Small intestine (tissue), 7 donors: ENCODE results near the gene CCDC18. TPM values are rescaled to one million over a fixed set of nuclear protein-coding genes. Genes with fewer than 3 reads are reported as not detected.
A peak's percentile ranks its signal among the peaks of the same experiment; 100 is the strongest.

Source experiments
- DNase-seq, 2 donors: peaks; one replicate each; pipeline versions ENCODE4 v3.0.0 to v3.0.0-alpha.2; 2013
- FAIRE-seq: peaks from 2 replicates; lab custom pipeline; 2012; peaks lifted over from hg19 to GRCh38; lab: Jason Lieb, UNC
- H3K27ac ChIP-seq, 3 donors: one replicate each; pipeline ENCODE4 v1.5.1; 2013; ENCODE audit warnings: low read length in 2 of 3, mild to moderate bottlenecking in 2 of 3, control low read depth in 1 of 3, inconsistent platforms in 1 of 3, low read depth in 1 of 3, moderate library complexity in 1 of 3
- H3K27me3 ChIP-seq, 3 donors: one replicate each; pipeline ENCODE4 v1.6.1; 2013; ENCODE audit warnings: low read length in 3 of 3, inconsistent platforms in 1 of 3; ENCODE audit not compliant: control insufficient read depth in 3 of 3, insufficient read depth in 3 of 3
- H3K36me3 ChIP-seq, 3 donors: one replicate each; pipeline ENCODE4 v1.6.1; 2013; ENCODE audit warnings: low read length in 3 of 3, inconsistent platforms in 1 of 3, low read depth in 1 of 3, mild to moderate bottlenecking in 1 of 3, moderate library complexity in 1 of 3; ENCODE audit not compliant: control insufficient read depth in 3 of 3, insufficient read depth in 2 of 3
- H3K4me1 ChIP-seq, 3 donors: one replicate each; pipeline ENCODE4 v1.6.1; 2013; ENCODE audit warnings: low read length in 2 of 3, inconsistent platforms in 1 of 3, low read depth in 1 of 3, mild to moderate bottlenecking in 1 of 3, moderate library complexity in 1 of 3; ENCODE audit not compliant: control insufficient read depth in 3 of 3, insufficient read depth in 2 of 3
- H3K4me3 ChIP-seq, 3 donors: one replicate each; pipeline ENCODE4 v1.5.1; 2013; ENCODE audit warnings: low read length in 3 of 3, control low read depth in 1 of 3, inconsistent platforms in 1 of 3, low read depth in 1 of 3, mild to moderate bottlenecking in 1 of 3, moderate library complexity in 1 of 3
- H3K9me3 ChIP-seq, 2 donors: one replicate each; pipeline ENCODE4 v1.6.1; 2013; ENCODE audit warnings: low read depth in 1 of 2, low read length in 1 of 2; ENCODE audit not compliant: control insufficient read depth in 2 of 2, insufficient read depth in 1 of 2
- WGBS, 3 donors: extraction: QIAGEN DNeasy Blood & Tissue Kit; methylation state at CpG; one replicate each; pipeline ENCODE4 v1.1.7; 2013; 5-methylcytosine and 5-hydroxymethylcytosine counted together
- polyA plus RNA-seq, 4 donors: library from polyadenylated mRNA; stranded (reverse) in 3 of 4; unstranded in 1 of 4; fragments of 200-250 nt in 3 of 4; fragments of 120-200 nt in 1 of 4; gene quantifications; one replicate each; pipeline versions ENCODE4 v1.2.1 to v1.2.3, GENCODE V29; 2013
- donor health status: healthy with polysubstance abuse.
- donor health status: control.
- donor health status: control.
- donor health status: Bipolar disorder and iron deficiency.
- donor health status: healthy.

Gene CCDC18
- polyA plus RNA-seq, 4 donors: 1.4 to 6.4 (median 4.3) TPM

DNA sequence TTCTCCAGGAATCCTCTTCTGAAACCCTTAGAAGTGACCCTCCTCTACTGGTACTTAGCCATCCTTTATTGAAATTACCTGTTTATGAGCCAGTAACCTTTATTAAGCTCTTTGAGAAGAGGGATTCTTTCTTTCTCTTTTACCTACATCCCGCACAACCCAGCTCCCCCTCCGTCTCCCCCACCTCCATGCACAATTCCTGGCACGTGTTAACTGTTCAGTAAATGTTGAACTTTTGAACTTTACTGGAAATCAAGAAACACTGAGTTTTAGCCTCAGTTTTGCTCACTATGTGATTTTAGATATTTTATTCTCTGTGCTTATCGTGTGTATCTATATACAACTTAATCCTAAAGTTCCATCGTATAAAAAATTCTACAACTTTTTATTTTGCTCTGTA is 2.1 kb upstream of the CCDC18 start:
- H3K27ac ChIP-seq: no peak overlapping the region
- no peaks in the 10 kb centered on the region for H3K9me3 ChIP-seq
- peaks cover 0 to 7% (median 0%) of the 10 kb centered on the region in 3 donors for H3K36me3 ChIP-seq
- FAIRE-seq: no peak
- no peaks in the 10 kb centered on the region for H3K27me3 ChIP-seq
- peak; percentile 13 to 35 for DNase-seq
- WGBS, 3 donors: 8 to 26% (median 14%) methylated on average over 5 of the region's 5 CpGs
- peak overlapping the region in 2 of 3 donors; percentile 18 to 68 for H3K4me3 ChIP-seq
- H3K4me1 ChIP-seq: peaks cover 0 to 6% (median 4%) of the 10 kb centered on the region in 3 donors

DNA sequence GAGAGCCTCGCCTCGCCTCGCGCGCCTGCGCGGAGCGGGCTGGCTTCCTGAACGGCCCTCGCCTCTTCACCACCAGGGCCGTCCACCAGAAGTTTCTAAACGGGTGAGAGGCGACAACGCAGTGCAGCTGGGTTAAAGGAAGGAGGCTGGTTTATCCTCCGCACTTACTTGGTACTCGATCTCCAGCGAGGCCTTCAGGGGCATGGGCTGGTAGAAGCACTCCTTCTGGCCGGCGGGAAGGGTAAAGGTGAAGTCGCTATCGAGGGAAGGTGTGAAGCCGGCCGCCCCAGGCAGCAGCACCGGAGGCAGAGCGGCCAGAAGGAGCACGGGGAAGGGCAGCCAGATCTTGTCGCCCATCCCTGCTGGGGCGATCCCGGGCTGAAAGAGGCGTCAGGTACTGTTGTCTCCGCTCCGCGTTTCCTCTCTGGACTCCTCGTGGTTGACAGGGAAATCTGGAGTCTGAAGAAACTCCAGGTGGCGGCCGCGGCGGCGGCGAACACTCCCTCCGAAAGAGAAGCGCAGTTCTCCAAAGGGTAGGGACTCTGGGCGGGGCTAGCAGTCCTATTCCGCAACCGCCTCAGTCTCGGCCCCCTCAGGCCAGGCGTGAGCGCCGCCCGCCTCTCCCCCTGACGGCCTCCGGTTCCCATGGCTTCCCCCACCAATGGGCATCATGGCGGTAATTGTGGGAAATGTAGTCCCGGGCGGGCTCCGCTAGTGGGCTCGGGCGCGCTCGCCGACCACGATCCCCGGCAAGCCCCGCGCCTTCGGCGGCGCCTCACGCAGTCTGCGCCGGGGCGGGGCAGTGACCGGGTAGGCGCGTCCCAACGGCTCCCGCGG is 420 bp upstream of the CCDC18 start, which contains the start of gene TMED5:
Gene TMED5, minus strand, starts transcription at position 528 of the 837 bp plus-strand sequence. Its CDS starts 171 bp downstream, at position 357.
- 0% methylated on average over 75 to 78 of the region's 78 CpGs for WGBS, 3 donors
- no peaks in the 10 kb centered on the region for H3K9me3 ChIP-seq
- FAIRE-seq (no peak), DNase-seq (peak; percentile 99)
- no peaks in the 10 kb centered on the region for H3K27me3 ChIP-seq
- peaks cover 0 to 6% (median 4%) of the 10 kb centered on the region in 3 donors for H3K4me1 ChIP-seq
- H3K4me3 ChIP-seq: peak within 1 kb of the TSS; percentile 48 to 86 (median 68)
- H3K36me3 ChIP-seq: peaks cover 0 to 7% (median 0%) of the 10 kb centered on the region in 3 donors
- peak within 1 kb of the TSS; percentile 95 to 97 (median 97) for H3K27ac ChIP-seq

- peak; percentile 71 for FAIRE-seq
- Histone ChIP-seq H3K36me3 (peaks cover 0 to 2% (median 0%) of the 10 kb centered on the region in 3 donors), H3K4me1 (no peaks in the 10 kb centered on the region), H3K27me3 (no peaks in the 10 kb centered on the region), H3K4me3 (no peak overlapping the region), H3K9me3 (no peaks in the 10 kb centered on the region), H3K27ac (no peak overlapping the region)
- DNase-seq: no peak
- 65 to 92% (median 78%) methylated on average over 1 of the region's 1 CpG for WGBS, 3 donors
Observed at GRCh38 chr1:93186667-93187066, 6.1 kb downstream of the CCDC18 start.

DNA sequence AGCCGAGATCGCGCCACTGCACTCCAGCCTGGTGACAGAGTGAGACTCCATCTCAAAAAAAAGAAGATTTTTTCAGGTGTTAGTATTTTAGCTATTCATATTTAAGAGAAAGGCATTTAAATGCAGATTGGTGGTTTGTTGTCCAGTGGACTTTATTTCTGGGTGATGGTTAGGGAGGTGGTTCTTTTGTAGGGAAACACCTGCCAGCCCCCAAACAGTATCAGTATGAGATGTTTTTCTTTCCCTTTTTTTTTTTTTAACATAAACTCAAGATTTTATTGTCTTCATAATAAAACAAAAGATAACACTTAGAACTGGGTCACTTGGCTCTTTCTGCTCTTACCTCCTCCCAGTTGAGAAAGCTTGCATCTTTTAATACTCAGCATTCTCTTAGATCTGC is 9.9 kb downstream of the CCDC18 start:
- FAIRE-seq (no peak), DNase-seq (no peak)
- H3K27me3 ChIP-seq: no peaks in the 10 kb centered on the region
- peaks cover 0 to 5% (median 0%) of the 10 kb centered on the region in 3 donors for H3K36me3 ChIP-seq
- no peaks in the 10 kb centered on the region for H3K4me1 ChIP-seq
- 98 to 100% (median 100%) methylated on average over 3 of the region's 3 CpGs for WGBS, 3 donors
- no peaks in the 10 kb centered on the region for H3K9me3 ChIP-seq
- no peak overlapping the region for H3K4me3 ChIP-seq
- no peak overlapping the region for H3K27ac ChIP-seq

DNA sequence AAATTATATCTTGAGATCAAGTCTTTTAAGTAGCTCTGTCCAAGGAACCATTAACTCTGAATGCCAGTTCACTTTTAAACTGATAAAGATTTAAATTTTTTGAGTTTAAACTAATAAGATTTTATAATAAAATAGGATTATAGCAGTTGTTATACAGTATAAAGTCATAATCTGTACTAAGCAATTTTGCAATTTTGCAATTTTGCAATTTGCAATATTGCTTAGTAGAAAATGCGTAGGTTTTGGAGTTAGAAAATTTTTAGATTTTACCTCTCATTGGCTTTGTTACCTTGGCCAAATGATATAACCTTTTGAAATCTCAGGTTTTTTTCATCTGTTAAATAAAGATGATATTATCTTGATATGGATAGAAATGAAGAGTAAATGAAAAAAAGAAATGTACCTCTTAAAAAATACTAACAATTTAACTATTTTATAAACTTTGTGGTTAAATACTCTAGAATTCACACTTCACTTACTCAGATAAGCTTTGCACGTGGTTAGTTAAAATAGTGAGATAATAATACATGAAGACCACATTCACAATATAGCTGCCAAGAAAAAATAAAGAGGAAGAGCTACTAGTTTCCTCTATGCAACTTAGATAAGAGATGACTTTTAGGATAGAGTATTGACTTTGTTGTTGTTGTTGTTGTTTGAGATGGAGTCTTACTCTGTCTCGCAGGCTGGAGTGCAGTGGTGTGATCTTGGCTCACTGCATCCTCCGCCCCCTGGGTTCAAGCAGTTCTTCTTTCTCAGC is 13.9 kb downstream of the CCDC18 start:
- Histone ChIP-seq H3K27me3 (no peaks in the 10 kb centered on the region), H3K4me1 (no peaks in the 10 kb centered on the region), H3K9me3 (no peaks in the 10 kb centered on the region), H3K4me3 (no peak overlapping the region), H3K36me3 (peaks cover 0 to 13% (median 0%) of the 10 kb centered on the region in 3 donors), H3K27ac (no peak overlapping the region)
- peak; percentile 33 for FAIRE-seq
- no peak for DNase-seq
- 82 to 94% (median 85%) methylated on average over 4 of the region's 4 CpGs for WGBS, 3 donors

DNA sequence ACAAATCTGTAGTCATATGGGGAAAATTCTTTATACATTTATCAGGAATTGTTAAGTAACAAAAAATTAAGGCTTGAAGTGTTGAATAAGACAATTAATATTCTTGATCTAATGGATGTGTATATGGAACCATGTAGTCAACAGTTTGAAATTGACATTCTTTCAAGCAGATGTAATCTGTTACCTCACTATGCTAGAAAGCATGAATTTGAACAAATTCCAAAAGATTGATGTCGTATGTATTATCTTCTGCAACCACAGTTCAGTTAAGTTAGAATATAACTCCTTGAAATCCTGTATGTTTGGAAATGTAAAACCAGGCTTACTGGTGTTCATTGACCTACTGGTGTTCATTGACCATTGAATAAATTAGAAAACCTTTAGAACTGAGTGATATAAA is 16.1 kb downstream of the CCDC18 start:
- H3K36me3 ChIP-seq: peaks cover 0 to 17% (median 0%) of the 10 kb centered on the region in 3 donors
- WGBS, 3 donors: 90 to 92% (median 90%) methylated on average over 1 of the region's 1 CpG
- no peaks in the 10 kb centered on the region for H3K9me3 ChIP-seq
- H3K27ac ChIP-seq: no peak overlapping the region
- H3K4me3 ChIP-seq: no peak overlapping the region
- FAIRE-seq: peak; percentile 71
- no peaks in the 10 kb centered on the region for H3K4me1 ChIP-seq
- no peak for DNase-seq
- H3K27me3 ChIP-seq: no peaks in the 10 kb centered on the region

DNA sequence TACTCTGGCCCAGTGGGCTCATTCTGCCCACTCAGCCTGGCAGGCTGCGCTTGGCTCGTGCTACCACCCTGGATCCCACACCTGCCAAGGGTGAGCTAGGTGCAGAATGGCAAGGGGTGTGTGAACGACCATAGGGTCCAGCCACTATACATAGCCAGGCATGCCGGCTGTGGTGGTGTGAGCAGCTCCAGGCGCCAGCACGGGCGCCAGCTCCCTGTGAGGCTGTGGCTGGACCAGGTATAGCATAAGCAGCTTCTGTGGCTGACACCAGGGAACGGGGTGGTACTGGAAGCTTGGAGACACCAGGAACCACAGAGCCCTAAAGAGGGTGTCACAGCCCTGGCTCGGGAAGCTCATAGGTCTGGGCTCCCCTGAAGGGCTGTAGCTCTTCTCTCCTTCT is 18.6 kb downstream of the CCDC18 start:
- no peak for DNase-seq
- no peak for FAIRE-seq
- WGBS, 3 donors: 98 to 99% (median 98%) methylated on average over 9 of the region's 9 CpGs
- H3K4me1 ChIP-seq: no peaks in the 10 kb centered on the region
- H3K27me3 ChIP-seq: no peaks in the 10 kb centered on the region
- no peak overlapping the region for H3K27ac ChIP-seq
- H3K4me3 ChIP-seq: no peak overlapping the region
- peaks cover 0 to 14% (median 0%) of the 10 kb centered on the region in 3 donors for H3K36me3 ChIP-seq
- no peaks in the 10 kb centered on the region for H3K9me3 ChIP-seq

- Histone ChIP-seq H3K27ac (no peak overlapping the region), H3K4me1 (no peaks in the 10 kb centered on the region), H3K27me3 (no peaks in the 10 kb centered on the region), H3K4me3 (no peak overlapping the region), H3K9me3 (no peaks in the 10 kb centered on the region), H3K36me3 (peaks cover 0 to 14% (median 0%) of the 10 kb centered on the region in 3 donors)
- FAIRE-seq (no peak), DNase-seq (no peak)
- WGBS, 3 donors: 93 to 94% (median 93%) methylated on average over 6 of the region's 6 CpGs
Observed at GRCh38 chr1:93200086-93200620, 19.6 kb downstream of the CCDC18 start.
